ENCODE data around the gene PRTFDC1.

The PRTFDC1 gene

GRCh38 chr10:24814568-24815313 is 137.7 kb downstream of the PRTFDC1 start:
- no peak for TF ChIP-seq CTCF (conservative IDR thresholded peaks at IDR 0.05; ENCODE audit: control insufficient read depth, insufficient read depth, low read depth, low read length)
- no peak overlapping the region for H3K4me3 ChIP-seq (ENCODE audit: control insufficient read depth, low read depth, low read length)
- DNase-seq (ENCODE audit: low read depth): peak; percentile 45

- TF ChIP-seq CTCF (conservative IDR thresholded peaks at IDR 0.05; ENCODE audit: control insufficient read depth, insufficient read depth, low read depth, low read length): no peak
- DNase-seq (ENCODE audit: low read depth): no peak
- no peak overlapping the region for H3K4me3 ChIP-seq (ENCODE audit: control insufficient read depth, low read depth, low read length)
Measured at GRCh38 chr10:24813856-24814255, 138.6 kb downstream of the PRTFDC1 start.

GRCh38 chr10:24806262-24806661 is 146.1 kb downstream of the PRTFDC1 start:
- H3K4me3 ChIP-seq (ENCODE audit: control insufficient read depth, low read depth, low read length): no peak overlapping the region
- no peak for DNase-seq (ENCODE audit: low read depth)
- TF ChIP-seq CTCF (conservative IDR thresholded peaks at IDR 0.05; ENCODE audit: control insufficient read depth, insufficient read depth, low read depth, low read length): no peak

GRCh38 chr10:24804956-24805355 is 147.4 kb downstream of the PRTFDC1 start:
- H3K4me3 ChIP-seq (ENCODE audit: control insufficient read depth, low read depth, low read length): no peak overlapping the region
- TF ChIP-seq CTCF (conservative IDR thresholded peaks at IDR 0.05; ENCODE audit: control insufficient read depth, insufficient read depth, low read depth, low read length): no peak
- DNase-seq (ENCODE audit: low read depth): no peak

GRCh38 chr10:24804392-24804791 is 148.0 kb downstream of the PRTFDC1 start:
- TF ChIP-seq CTCF (conservative IDR thresholded peaks at IDR 0.05; ENCODE audit: control insufficient read depth, insufficient read depth, low read depth, low read length): no peak
- H3K4me3 ChIP-seq (ENCODE audit: control insufficient read depth, low read depth, low read length): no peak overlapping the region
- no peak for DNase-seq (ENCODE audit: low read depth)

GRCh38 chr10:24802378-24802777 is 150.0 kb downstream of the PRTFDC1 start:
- no peak overlapping the region for H3K4me3 ChIP-seq (ENCODE audit: control insufficient read depth, low read depth, low read length)
- no peak for DNase-seq (ENCODE audit: low read depth)
- TF ChIP-seq CTCF (conservative IDR thresholded peaks at IDR 0.05; ENCODE audit: control insufficient read depth, insufficient read depth, low read depth, low read length): no peak
